GM10847 (cell line): ENCODE data around the gene ZNF784.

ENCODE experiments used
- POLR2A ChIP-seq: IDR thresholded peaks from 2 replicates; pipeline ENCODE4 v1.6.1; 2011; ENCODE audit not compliant: insufficient read length; ENCODE audit errors: extremely low read depth

ZNF784 gene

DNA sequence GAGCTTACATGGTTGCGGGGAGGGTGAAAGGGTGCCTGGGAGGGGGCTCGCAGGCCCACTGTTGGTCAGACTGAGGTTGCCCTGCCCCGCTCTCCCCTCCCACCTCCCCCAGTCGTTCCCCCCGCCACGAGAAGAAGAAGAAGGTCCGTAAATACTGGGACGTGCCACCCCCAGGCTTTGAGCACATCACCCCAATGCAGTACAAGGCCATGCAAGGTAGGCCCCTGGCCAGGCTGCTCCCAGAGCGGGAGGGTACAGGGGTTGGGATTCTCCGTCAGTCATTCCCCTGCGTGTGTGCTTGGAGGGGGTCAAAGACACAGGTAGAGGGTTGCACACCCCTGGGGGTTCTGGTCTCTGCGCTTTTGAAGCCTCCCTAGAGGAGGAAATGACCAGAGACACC is 36.0 kb upstream of the ZNF784 start:
- TF ChIP-seq POLR2A: no peak

DNA sequence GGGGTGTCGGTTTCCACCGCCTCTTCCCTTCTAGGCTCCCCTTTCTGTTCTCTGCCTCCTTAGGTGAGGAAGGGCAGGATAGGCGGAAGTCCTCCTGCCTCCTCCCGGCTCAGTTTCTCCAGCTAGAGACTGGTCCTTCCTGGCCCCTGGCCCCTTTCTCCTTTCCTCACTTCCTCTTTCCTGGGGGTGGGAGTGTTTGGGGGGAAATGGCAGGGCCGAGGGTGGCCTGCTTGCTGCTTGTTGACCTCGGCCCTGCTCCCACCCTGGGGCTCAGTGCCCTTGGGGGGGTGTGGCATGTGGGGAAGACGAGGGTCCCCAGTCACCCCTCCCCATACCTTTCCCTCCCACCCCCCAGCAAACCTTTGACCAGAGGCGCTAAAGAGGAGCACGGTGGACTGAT is 35.5 kb upstream of the ZNF784 start:
- no peak for TF ChIP-seq POLR2A

DNA sequence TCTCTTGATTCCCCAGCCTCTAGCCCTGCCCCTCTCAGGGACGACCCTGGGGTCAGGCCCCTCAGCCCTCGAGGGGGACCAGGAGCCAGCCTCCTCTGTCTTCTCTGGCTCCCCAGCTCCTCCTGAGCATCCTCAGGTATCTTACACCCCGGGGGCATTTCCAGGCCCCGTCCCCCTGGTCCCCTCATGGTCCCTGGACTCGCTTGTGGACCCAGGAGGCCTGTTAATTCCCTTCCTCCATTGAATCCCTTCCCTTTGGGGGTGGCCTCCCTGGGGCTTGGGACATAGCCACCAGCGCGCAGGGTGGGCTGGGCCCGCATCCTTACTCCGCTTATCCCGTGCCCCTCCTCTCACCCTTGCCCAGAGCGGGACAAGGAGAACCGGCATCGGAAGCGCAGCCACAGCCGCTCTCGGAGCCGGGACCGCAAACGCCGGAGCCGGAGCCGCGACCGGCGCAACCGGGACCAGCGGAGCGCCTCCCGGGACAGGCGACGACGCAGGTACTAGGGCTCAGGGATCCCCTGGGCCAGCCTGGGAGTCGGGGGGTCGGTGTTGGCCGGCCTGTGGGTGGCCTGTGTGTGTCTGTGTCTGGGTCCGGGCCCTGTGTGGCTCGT is 34.6 kb upstream of the ZNF784 start:
- no peak for TF ChIP-seq POLR2A

DNA sequence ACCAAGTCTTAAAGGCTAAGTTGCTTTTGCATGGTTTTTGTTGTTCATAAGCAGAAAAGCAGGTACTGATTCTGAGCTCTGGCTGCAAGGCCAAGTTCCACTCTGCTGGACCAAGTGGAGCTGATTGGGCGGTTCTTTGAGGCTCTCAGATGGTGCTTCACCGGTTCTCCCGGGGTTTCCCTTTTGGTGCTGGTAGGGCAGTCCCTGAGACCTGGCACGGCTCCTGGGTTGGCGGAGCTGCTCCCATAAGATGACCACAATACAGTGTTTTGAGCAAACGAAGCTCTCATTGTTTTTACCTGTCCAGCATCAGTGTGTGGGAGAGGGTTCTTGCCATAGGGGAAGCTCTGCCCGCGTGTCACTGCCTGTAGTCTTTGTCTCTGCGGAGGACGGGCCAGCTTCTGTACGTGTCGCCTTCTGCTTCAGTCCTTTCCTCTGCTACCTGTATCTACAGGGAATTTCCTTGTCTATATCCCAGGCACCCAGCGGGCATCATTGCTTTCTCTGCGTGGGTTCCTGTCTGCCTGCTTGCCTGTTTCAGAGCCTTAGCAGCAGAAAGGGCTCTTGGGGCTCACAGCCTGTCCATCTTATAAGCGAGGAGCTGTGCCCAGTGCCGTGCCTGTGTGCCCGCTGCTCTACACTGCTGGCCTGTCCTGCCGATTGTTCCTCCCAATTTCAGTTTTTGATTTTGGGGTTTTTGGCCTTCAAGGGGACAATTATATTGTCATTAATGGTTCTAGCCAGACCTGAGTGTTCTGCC is 32.8 kb upstream of the ZNF784 start:
- no peak for TF ChIP-seq POLR2A

DNA sequence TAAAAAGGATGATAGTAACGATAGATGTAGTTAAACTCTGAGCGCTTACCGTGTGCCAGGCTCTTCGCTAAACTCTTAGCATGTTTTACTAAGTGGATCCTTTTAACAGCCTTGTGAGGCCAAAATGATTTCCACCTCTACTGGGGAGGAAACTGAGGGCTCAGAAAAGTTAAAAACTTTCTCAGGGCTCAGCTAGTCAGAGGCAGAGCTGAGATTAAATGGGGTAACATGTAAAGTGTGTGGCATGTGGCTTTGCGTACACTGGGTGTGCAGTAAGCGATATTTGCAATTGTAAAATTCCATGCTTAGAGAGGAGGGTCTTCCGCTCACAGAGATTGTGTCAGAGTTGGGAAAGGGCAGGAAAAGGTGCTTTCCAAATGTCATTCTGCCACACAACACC is 32.2 kb upstream of the ZNF784 start:
- no peak for TF ChIP-seq POLR2A

DNA sequence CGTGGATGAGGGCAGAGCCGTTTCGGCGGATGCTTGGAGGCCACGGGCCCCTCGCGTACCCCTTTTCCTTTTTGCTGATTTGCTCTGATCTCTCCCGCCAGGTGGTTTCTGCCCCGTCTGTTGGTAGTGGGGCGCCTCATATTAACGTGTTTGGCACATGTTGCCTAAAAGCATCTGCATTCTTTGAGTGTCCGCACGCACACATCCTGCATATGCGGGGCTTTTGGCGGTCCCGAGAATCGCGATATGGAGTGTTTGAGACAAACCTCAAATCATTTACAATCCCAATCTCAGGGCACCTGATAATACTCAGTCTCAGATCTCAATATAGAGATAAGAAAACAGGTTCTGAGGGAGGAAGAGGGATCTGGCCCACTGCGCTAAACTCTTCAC is 31.3 kb upstream of the ZNF784 start:
- no peak for TF ChIP-seq POLR2A

DNA sequence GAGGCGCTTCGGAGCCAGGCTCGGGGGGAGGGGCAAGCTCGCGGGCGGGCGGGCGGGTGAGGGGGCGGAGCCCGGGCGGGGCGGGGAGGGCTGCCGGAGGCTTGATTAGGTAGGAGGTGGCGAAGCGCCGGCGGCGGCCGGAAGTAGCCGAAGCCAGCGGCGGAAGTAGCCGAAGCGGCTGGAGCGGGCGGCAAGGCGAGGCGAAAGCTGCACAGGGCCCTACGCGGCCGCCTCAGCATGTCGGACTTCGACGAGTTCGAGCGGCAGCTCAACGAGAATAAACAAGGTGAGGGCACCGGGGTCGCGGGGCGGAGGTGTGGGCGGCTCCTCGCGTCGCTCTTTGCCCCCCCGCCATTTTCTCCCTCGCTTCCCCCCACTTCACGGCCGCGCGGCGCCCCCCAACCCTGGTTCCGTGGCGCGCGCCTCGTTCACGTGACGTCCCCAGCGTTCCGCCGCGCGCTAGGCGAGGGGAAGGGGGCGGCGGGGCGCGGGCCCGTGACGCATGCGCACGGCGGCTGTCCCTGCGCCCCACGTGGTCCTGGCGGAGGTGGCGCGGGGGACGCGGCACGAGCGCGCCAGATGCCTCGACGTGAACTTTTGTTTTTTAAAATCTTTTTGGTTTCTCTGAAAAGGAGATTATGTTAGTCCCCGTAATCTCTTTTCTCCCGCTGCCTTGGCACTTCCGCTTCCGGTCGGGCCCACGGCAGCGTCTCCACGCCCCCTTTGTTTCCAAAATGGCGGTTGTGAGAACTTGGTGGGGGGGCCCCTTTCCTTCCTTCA is 30.7 kb upstream of the ZNF784 start, which contains the start of gene U2AF2:
TSS of gene U2AF2 (plus strand) at position 168 of the 780 bp plus-strand sequence. CDS start at position 238, 70 bp downstream.
- peak; percentile 82 for TF ChIP-seq POLR2A

DNA sequence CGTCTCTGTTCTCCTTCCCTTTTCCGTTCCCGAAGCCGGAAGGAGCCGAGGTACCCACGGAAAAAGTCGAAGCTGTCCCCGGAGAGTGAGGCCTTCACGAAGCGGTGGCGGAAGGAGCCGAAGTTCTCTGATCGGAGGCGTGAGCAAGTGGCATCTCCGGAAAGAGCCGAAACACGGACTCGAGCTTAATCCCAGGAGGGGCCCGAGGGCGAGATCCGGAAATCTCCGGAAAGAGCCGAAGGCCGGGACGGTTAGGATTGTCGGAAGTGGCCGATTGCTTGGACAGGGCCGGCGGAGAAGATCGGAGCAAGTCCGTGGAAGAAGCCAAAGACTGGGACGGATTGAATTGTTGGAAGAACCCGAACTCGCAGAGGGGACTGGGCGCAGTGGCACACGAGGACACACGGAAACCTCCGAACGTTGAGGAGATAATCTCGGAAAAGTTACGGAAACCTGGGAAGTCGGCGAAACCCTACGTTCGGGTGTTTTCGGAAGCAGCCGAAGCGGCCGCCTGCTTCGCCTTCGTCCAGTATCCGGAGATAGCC is 30.0 kb upstream of the ZNF784 start:
- TF ChIP-seq POLR2A: no peak

DNA sequence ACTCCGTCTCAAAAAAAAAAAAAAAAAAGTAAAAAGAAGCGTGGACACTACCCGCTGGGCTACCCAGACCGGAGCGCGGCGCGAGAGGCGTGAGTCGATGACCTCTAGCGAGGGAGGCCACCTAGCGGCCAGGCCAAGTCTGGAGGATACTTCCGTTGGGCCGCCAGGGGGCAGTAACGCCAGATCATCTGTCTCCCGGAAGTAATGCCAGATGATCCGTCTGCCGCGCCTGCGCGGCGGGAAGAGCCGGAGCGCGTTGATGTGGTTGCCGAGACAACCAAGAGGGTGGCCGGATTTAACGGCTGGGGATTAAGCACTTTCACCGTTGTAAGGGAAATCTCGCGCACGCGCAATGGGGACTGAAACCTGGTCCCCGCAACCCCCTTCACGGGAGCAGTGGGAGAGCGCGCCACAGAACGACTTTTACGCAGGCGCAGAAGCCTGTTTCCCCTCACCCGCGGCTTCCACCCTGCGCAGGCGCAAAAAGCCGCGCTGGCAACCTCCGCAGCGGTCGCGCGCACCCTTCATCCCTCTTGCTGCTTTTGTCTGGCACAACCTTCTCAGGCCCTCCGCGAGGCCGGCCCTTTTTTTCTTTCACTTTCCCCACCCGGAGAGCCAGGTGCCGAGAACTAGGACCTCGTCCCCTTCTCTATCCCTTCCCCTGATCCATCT is 29.4 kb upstream of the ZNF784 start:
- peak; percentile 73 for TF ChIP-seq POLR2A

DNA sequence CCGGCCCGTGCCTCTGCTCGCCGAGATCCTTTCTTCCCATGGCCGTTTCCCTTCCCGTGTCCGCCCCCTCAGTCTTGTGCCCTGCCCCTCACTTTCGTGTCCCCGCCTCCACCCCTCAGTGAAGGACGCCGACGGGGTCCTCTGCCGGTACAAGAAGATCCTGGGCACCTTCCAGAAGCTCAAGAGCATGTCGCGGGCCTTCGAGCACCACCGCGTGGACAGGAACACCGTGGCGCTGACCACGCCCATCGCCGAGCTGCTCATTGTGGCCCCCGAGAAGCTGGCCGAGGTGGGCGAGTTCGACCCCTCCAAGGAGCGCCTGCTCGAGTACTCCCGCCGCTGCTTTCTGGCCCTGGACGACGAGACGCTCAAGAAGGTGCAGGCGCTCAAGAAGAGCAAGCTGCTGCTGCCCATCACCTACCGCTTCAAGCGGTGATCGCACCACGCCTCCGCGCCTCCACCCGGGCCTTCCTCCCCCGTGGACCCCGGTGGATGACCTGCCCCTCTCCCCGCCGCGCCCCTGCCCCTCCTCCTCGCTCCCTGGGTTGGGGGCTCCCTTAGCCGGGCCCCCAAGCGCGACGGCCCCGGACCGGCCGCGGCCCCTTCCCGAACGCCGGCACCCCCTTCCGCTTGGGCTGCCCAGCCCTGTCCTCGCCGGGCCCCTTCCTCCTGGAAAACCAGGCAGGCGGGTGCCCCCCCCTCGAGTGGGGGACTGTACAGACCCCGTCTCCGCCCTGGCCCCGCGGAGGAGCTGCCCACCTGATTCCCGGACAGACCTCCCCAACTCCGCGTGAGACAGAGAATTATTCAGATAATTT is 28.2 kb upstream of the ZNF784 start:
- no peak for TF ChIP-seq POLR2A

DNA sequence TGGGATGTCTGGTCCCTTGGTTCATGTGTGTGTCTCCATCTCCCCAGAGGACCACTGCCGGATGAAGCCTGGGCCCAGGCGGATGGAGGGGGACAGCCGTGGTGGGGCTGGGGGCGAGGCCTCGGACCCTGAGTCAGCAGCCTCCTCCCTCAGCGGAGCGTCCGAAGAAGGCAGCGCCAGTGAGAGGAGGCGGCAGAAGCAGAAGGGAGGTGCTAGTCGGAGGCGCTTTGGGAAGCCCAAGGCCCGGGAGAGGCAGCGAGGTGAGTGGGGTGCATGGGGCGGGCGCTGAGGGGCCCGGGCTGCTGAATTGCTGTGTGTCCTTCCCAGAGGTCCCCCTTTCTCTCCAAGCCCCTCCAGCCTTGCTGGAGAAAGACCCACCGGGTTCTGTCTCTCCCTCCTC is 26.9 kb upstream of the ZNF784 start:
- TF ChIP-seq POLR2A: no peak

DNA sequence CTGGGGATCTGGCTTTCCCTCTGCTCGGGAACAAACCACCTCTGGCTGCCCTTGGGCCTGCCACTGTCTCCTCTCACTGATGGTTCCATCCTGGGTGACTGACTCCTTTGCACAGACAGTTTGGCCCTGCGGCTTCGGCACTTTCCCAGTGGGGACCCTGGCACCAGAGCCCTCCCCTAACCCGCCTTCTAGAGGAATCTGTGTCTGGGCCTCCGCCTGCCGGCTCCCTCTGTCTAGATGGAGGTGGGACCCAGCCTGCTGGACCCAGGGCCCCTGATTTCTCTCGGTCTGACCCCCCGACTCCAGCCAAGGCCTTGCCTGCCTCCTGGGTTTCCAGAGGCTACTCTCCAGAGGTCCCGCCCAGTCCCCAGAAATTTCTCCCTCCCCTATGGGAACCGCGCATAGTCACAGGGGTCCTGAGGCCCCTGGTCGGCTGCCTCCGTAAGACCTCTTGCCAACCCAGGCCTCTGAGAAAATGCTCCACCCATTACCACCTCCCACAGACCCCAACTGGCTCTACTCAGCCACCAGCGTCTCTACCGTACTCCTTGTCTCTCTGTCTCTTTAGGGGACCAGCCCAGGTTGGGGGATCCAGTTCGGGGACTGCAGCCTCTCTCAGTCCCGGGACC is 26.4 kb upstream of the ZNF784 start:
- no peak for TF ChIP-seq POLR2A

DNA sequence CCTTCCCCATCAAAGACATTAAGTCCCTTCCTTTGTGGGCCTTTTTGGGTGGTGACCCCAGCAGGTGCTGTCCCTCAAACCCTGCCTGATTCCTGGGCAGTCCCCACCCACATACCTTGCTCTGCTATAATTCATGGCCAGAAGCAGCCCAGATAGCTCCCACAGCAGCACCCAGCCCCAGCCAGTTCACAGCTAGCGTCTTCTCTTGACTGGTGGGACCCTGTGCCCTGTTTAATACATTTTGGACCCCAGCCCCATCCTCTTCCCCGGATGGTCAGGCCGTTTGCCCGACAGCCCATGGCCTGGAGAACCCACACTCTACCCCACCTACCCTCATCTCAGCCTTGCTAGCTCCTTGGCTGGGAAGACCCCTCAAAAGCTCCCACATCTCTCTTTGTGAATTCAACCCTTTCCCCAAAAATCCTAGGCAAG is 25.8 kb upstream of the ZNF784 start:
- no peak for TF ChIP-seq POLR2A
